Suprapubic skin (tissue), 4 donors: ENCODE data around the gene IMMP2L.

Source experiments
- CTCF ChIP-seq, 2 donors: fragments of 200-600 bp in 1 of 2; fragments of 450-650 bp in 1 of 2; sonication (generic) in 1 of 2; IDR thresholded peaks; one replicate each; pipeline ENCODE4 v1.5.1; 2016 to 2019; ENCODE audit warnings: antibody characterized with exemption in 2 of 2, mild to moderate bottlenecking in 1 of 2, moderate library complexity in 1 of 2
- EP300 ChIP-seq: sonication (generic); formaldehyde crosslinking; IDR thresholded peaks from one replicate; pipeline ENCODE4 v1.6.1; 2017; ENCODE audit warnings: antibody characterized with exemption
- POLR2A ChIP-seq, 2 donors: fragments of 450-650 bp; IDR thresholded peaks; one replicate each; pipeline ENCODE4 v1.6.1; 2017; ENCODE audit warnings: antibody characterized with exemption in 2 of 2, mild to moderate bottlenecking in 2 of 2, moderate library complexity in 2 of 2
- POLR2AphosphoS5 ChIP-seq, 3 donors: sonication (generic); formaldehyde crosslinking; IDR thresholded peaks; one replicate each; pipeline ENCODE4 v1.6.1; 2017; ENCODE audit warnings: antibody characterized with exemption in 3 of 3

- TF ChIP-seq POLR2A (IDR thresholded peaks at IDR 0.05): no peak
- no peak for TF ChIP-seq POLR2AphosphoS5 (IDR thresholded peaks at IDR 0.05)
- TF ChIP-seq CTCF (IDR thresholded peaks at IDR 0.05): no peak
- no peak for TF ChIP-seq EP300
Measured at GRCh38 chr7:111011520-111011919, 550.8 kb downstream of the IMMP2L start.
